ENCODE data around the gene WDR90. TPM values are rescaled to one million over a fixed set of nuclear protein-coding genes. Genes with fewer than 3 reads are reported as not detected.
"Not testable (repeated sequence)": the region's sequence is repeated elsewhere in the genome, so short reads cannot be mapped to it uniquely, and the experiment has no call there.

The WDR90 gene
- polyA plus RNA-seq, 1 donor (not counting 4 experiments of a cell fraction or from before 2014, with no cell fraction given) = 5.9 TPM

- no peak overlapping the region for H3K4me3 ChIP-seq (ENCODE audit: control insufficient read depth in 2 of 3, extremely low read depth in 1 of 3, insufficient read depth in 2 of 3, low read depth in 1 of 3, low read length in 3 of 3)
- peaks cover 6% of the 10 kb centered on the region for H4K20me1 ChIP-seq (ENCODE audit: control insufficient read depth, extremely low read depth, insufficient read depth, low read length)
- TF ChIP-seq CTCF (optimal IDR thresholded peaks at IDR 0.05 in 1 of 3, IDR thresholded peaks at IDR 0.05 in 1 of 3, conservative IDR thresholded peaks at IDR 0.05 in 1 of 3; ENCODE audit: extremely low read depth in 1 of 3, insufficient read depth in 2 of 3, low read length in 3 of 3) (peak; percentile 68 to 94 (median 92)), EZH2 (IDR thresholded peaks at IDR 0.05; ENCODE audit: low read length) (no peak)
- H3K9ac ChIP-seq (ENCODE audit: control insufficient read depth, extremely low read depth, insufficient read depth, low read length) = no peak overlapping the region
- peaks cover 20% of the 10 kb centered on the region for H3K4me1 ChIP-seq (ENCODE audit: control insufficient read depth, extremely low read depth, insufficient read depth, low read length)
- dilution Hi-C loops (cut with MboI; ENCODE audit: extremely low pct_ligation_motif_present, low sequenced_read_pairs) = no loop called here
- H3K9me3 ChIP-seq (ENCODE audit: control insufficient read depth, low read depth, low read length) = no peaks in the 10 kb centered on the region
- peaks cover 48% of the 10 kb centered on the region for H3K27me3 ChIP-seq (ENCODE audit: control insufficient read depth, extremely low read depth, insufficient read depth, low read length)
- H3K36me3 ChIP-seq (ENCODE audit: control insufficient read depth in 2 of 2, extremely low read depth in 1 of 2, insufficient read depth in 2 of 2, low read length in 2 of 2) = no peaks in the 10 kb centered on the region
- no peak overlapping the region for H2AFZ ChIP-seq (ENCODE audit: control insufficient read depth, low read length)
- H3K4me2 ChIP-seq (ENCODE audit: control insufficient read depth, extremely low read depth, insufficient read depth, low read depth, low read length) = peak overlapping the region; percentile 10
- peaks cover 5% of the 10 kb centered on the region for H3K79me2 ChIP-seq (ENCODE audit: control insufficient read depth, insufficient read depth, low read length)
- H3K9me1 ChIP-seq (ENCODE audit: control insufficient read depth, extremely low read depth, insufficient read depth, low read length) = no peaks in the 10 kb centered on the region
- FAIRE-seq = no peak
- no peak for DNase-seq (ENCODE audit: low read depth, low spot score)
- no peak overlapping the region for H3K27ac ChIP-seq (ENCODE audit: control insufficient read depth, insufficient read depth, low read length)
Measured at GRCh38 chr16:711548-712320, 62.6 kb downstream of the WDR90 start.

- peak; percentile 51 to 60 (median 58) for TF ChIP-seq CTCF (optimal IDR thresholded peaks at IDR 0.05 in 1 of 3, IDR thresholded peaks at IDR 0.05 in 1 of 3, conservative IDR thresholded peaks at IDR 0.05 in 1 of 3; ENCODE audit: extremely low read depth in 1 of 3, insufficient read depth in 2 of 3, low read length in 3 of 3)
- FAIRE-seq (peak; percentile 86), DNase-seq (ENCODE audit: low read depth, low spot score) (peak; percentile 98)
- H3K4me2 ChIP-seq (ENCODE audit: control insufficient read depth, extremely low read depth, insufficient read depth, low read depth, low read length); H4K20me1 ChIP-seq (ENCODE audit: control insufficient read depth, extremely low read depth, insufficient read depth, low read length); H2AFZ ChIP-seq (ENCODE audit: control insufficient read depth, low read length); H3K9me3 ChIP-seq (ENCODE audit: control insufficient read depth, low read depth, low read length); H3K27ac ChIP-seq (ENCODE audit: control insufficient read depth, insufficient read depth, low read length); dilution Hi-C loops (cut with MboI; ENCODE audit: extremely low pct_ligation_motif_present, low sequenced_read_pairs); H3K36me3 ChIP-seq (ENCODE audit: control insufficient read depth in 2 of 2, extremely low read depth in 1 of 2, insufficient read depth in 2 of 2, low read length in 2 of 2); H3K4me3 ChIP-seq (ENCODE audit: control insufficient read depth in 2 of 3, extremely low read depth in 1 of 3, insufficient read depth in 2 of 3, low read depth in 1 of 3, low read length in 3 of 3); H3K9me1 ChIP-seq (ENCODE audit: control insufficient read depth, extremely low read depth, insufficient read depth, low read length); H3K9ac ChIP-seq (ENCODE audit: control insufficient read depth, extremely low read depth, insufficient read depth, low read length); H3K79me2 ChIP-seq (ENCODE audit: control insufficient read depth, insufficient read depth, low read length): not testable (repeated sequence)
- peaks cover 38% of the 10 kb centered on the region for H3K27me3 ChIP-seq (ENCODE audit: control insufficient read depth, extremely low read depth, insufficient read depth, low read length)
- H3K4me1 ChIP-seq (ENCODE audit: control insufficient read depth, extremely low read depth, insufficient read depth, low read length) = peaks cover 20% of the 10 kb centered on the region
Measured at GRCh38 chr16:712740-713250, 63.6 kb downstream of the WDR90 start.

Data from keratinocyte (primary cell).